B cell (primary cell): Measurements from ENCODE around the gene WBP1L. TPM values are rescaled to one million over a fixed set of nuclear protein-coding genes. Genes with fewer than 3 reads are reported as not detected.
"Not testable (repeated sequence)": the region's sequence is repeated elsewhere in the genome, so short reads cannot be mapped to it uniquely, and the experiment has no call there.

Experiments
- ATAC-seq: fragments of 200-7000 bp; cut with Tn5 transposase; one replicate; pipeline ENCODE4 v1.10.0; 2021; ENCODE audit warnings: low read depth, mild to moderate bottlenecking, moderate number of reproducible peaks, moderate library complexity
- CTCF ChIA-PET: fragments of 350-600 bp; sonication (Branson Sonifier 250); formaldehyde crosslinking; loops from one replicate; lab custom pipeline; 2021; ENCODE audit warnings: antibody characterized with exemption, inconsistent platforms; lab: Charles Lee
- POLR2A ChIA-PET: fragments of 350-600 bp; sonication (Branson Sonifier 250); formaldehyde crosslinking; loops from one replicate; lab custom pipeline; 2021; ENCODE audit warnings: antibody characterized with exemption; lab: Charles Lee
- DNase-seq: peaks from one replicate; pipeline ENCODE4 v3.0.0; 2013
- H2AFZ ChIP-seq: 2 replicates; pipeline ENCODE4 v1.6.1; 2012; ENCODE audit warnings: mild to moderate bottlenecking, low read depth, low read length; ENCODE audit not compliant: insufficient read depth, poor library complexity, severe bottlenecking
- H3K27ac ChIP-seq, 2 donors: 1 replicate in 1 of 2; 2 replicates in 1 of 2; pipeline ENCODE4 v1.5.1; 2012 to 2013; ENCODE audit warnings: low read length in 2 of 2, mild to moderate bottlenecking in 2 of 2, moderate library complexity in 1 of 2
- H3K27me3 ChIP-seq, 4 experiments: fragments of 200-600 bp in 1 of 4; sonication (generic) in 1 of 4; replicated peaks in 1 of 4; 1 replicate in 2 of 4; 2 replicates in 2 of 4; pipeline versions ENCODE4 v1.6.1 to v1.7.0; 2013 to 2016; ENCODE audit warnings: low read length in 3 of 4, mild to moderate bottlenecking in 2 of 4, mixed read lengths in 1 of 4, moderate library complexity in 1 of 4; ENCODE audit not compliant: insufficient read depth in 4 of 4, control insufficient read depth in 3 of 4; ENCODE audit errors: control extremely low read depth in 1 of 4
- H3K36me3 ChIP-seq, 2 experiments: replicated peaks in 1 of 2; 1 replicate in 1 of 2; 2 replicates in 1 of 2; pipeline versions ENCODE4 v1.6.1 to v1.7.1; 2013; ENCODE audit warnings: low read length in 1 of 2; ENCODE audit not compliant: insufficient read depth in 2 of 2, control insufficient read depth in 1 of 2; ENCODE audit errors: control extremely low read depth in 1 of 2, extremely low read depth in 1 of 2
- H3K4me1 ChIP-seq, 2 donors: fragments of 200-600 bp in 1 of 2; sonication (generic) in 1 of 2; 1 replicate in 1 of 2; 2 replicates in 1 of 2; pipeline versions ENCODE4 v1.5.1 to v1.6.1; 2013 to 2017; ENCODE audit warnings: low read length in 2 of 2; ENCODE audit not compliant: control insufficient read depth in 2 of 2, insufficient read depth in 2 of 2
- H3K4me2 ChIP-seq: replicated peaks from 2 replicates; pipeline ENCODE3; 2012; ENCODE audit warnings: mild to moderate bottlenecking, low read depth, low read length; ENCODE audit not compliant: poor library complexity, severe bottlenecking
- H3K4me3 ChIP-seq, 5 experiments: fragments of 200-600 bp in 1 of 5; sonication (generic) in 1 of 5; 1 replicate in 3 of 5; 2 replicates in 2 of 5; pipeline versions ENCODE4 v1.5.1 to v1.7.0; 2011 to 2016; ENCODE audit warnings: low read length in 4 of 5, mild to moderate bottlenecking in 4 of 5, low read depth in 2 of 5, control low read depth in 1 of 5, moderate library complexity in 1 of 5; ENCODE audit not compliant: insufficient read depth in 1 of 5; ENCODE audit errors: control extremely low read depth in 1 of 5, extremely low read depth in 1 of 5
- H3K79me2 ChIP-seq: fragments of 200-600 bp; sonication (generic); one replicate; pipeline ENCODE4 v1.6.0; 2016; ENCODE audit warnings: low read length; ENCODE audit not compliant: control insufficient read depth, insufficient read depth
- H3K9ac ChIP-seq: fragments of 200-600 bp; sonication (generic); 2 replicates; pipeline ENCODE4 v1.6.1; 2017; ENCODE audit warnings: mild to moderate bottlenecking, low read length, moderate library complexity
- H3K9me3 ChIP-seq, 3 donors: one replicate each; pipeline versions ENCODE4 v1.6.1 to v1.7.1; 2013; ENCODE audit warnings: low read length in 2 of 3; ENCODE audit not compliant: control insufficient read depth in 2 of 3, insufficient read depth in 1 of 3; ENCODE audit errors: control extremely low read depth in 1 of 3
- H4K20me1 ChIP-seq: 2 replicates; pipeline ENCODE4 v1.6.0; 2012; ENCODE audit warnings: mild to moderate bottlenecking, low read length; ENCODE audit not compliant: insufficient read depth, control insufficient read depth, poor library complexity, severe bottlenecking
- H3K27ac Mint-ChIP-seq: one replicate; pipeline ENCODE4 v1.8.0; 2021; ENCODE audit warnings: mixed read lengths
- H3K27me3 Mint-ChIP-seq: one replicate; pipeline ENCODE4 v1.8.0; 2021; ENCODE audit warnings: mixed read lengths
- H3K4me1 Mint-ChIP-seq: one replicate; pipeline ENCODE4 v1.8.0; 2021; ENCODE audit warnings: mixed read lengths
- H3K4me3 Mint-ChIP-seq: one replicate; pipeline ENCODE4 v1.8.0; 2021; ENCODE audit warnings: mixed read lengths
- H3K9me3 Mint-ChIP-seq: one replicate; pipeline ENCODE4 v1.8.0; 2022; ENCODE audit warnings: mixed read lengths; ENCODE audit not compliant: insufficient read depth
- EZH2 ChIP-seq: IDR thresholded peaks from 2 replicates; pipeline ENCODE4 v1.6.1; 2012; ENCODE audit warnings: borderline replicate concordance, low read depth, mild to moderate bottlenecking, moderate library complexity, low read length; ENCODE audit not compliant: insufficient read depth, poor library complexity, severe bottlenecking
- WGBS: methylation state at CpG from one replicate; pipeline ENCODE4 v1.1.5; 2013; ENCODE audit warnings: missing lambda C conversion rate; ENCODE audit not compliant: insufficient coverage; 5-methylcytosine and 5-hydroxymethylcytosine counted together
- intact Hi-C: fragments of 100-400 bp; cut with micrococcal nuclease; formaldehyde crosslinking; loops from one replicate; pipeline ENCODE4 v1.10.0; 2022
- polyA plus RNA-seq: library from polyadenylated mRNA; depleted of rRNA; stranded (reverse); fragments of >200 nt; gene quantifications from 2 replicates; pipeline ENCODE4 v1.2.3, GENCODE V29; 2012
- total RNA-seq, 2 donors: library from RNA; stranded (reverse); fragments of 120-200 nt in 1 of 2; gene quantifications; 1 replicate in 1 of 2; 2 replicates in 1 of 2; pipeline versions ENCODE4 v1.2.3 to v1.2.4, GENCODE V29; 2013 to 2022
- TF ChIP-seq, protein P1 (sequence below): fragments of 200-600 bp; IDR thresholded peaks from one replicate; pipeline ENCODE4 v1.8.0; 2022; ENCODE audit warnings: antibody characterized with exemption, mild to moderate bottlenecking

Gene WBP1L
- total and polyA plus RNA-seq, 2 donors (not counting 1 experiment from before 2014, with no cell fraction given): 14.3 to 43.2 TPM

DNA sequence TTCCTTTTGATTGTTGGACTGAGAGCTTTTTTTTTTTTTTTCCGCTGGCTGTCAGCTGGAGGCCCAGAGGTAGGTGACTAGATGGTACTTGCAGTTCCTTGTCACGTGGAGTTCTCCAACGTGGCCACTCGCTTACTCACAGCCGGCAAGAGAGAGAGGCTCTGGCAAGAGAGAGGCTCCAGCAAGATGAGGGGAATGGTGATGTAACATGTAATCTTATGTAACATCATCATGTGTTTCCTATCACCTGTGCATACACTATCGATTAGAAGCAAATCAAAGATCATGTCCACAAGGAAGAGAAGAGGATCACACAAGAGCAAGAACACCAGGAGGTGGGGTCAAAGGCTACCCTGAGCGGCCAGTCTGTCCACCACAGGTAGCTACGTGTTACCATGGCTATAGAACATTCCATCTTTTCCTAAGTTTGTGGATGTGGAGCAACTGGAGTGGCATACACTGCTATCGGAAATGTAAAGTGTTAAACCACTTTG, 106.3 kb downstream of the WBP1L start:
- DNase-seq (no peak), ATAC-seq (no peak)
- H3K27me3 ChIP-seq: no peaks in the 10 kb centered on the region
- H4K20me1 ChIP-seq: no peaks in the 10 kb centered on the region
- peaks cover 0 to 8% of the 10 kb centered on the region in 2 donors for H3K4me1 ChIP-seq
- H3K9me3 ChIP-seq: no peaks in the 10 kb centered on the region
- H3K27ac ChIP-seq: no peak overlapping the region
- no peak overlapping the region for H3K9ac ChIP-seq
- WGBS: 100% methylated on average over 1 of the region's 9 CpGs
- no peak overlapping the region for H3K4me2 ChIP-seq
- H3K79me2 ChIP-seq: peaks cover 2% of the 10 kb centered on the region
- Mint-ChIP-seq H3K27ac (no peak overlapping the region), H3K9me3 (no peaks in the 10 kb centered on the region), H3K27me3 (no peaks in the 10 kb centered on the region), H3K4me3 (no peak overlapping the region), H3K4me1 (peaks cover 5% of the 10 kb centered on the region)
- POLR2A ChIA-PET: interaction anchor here (0.5 kb wide), 1 partner anchor 276 kb away, joined by 3 read pairs; no protein-coding TSS in a partner anchor
- H2AFZ ChIP-seq: no peak overlapping the region
- H3K36me3 ChIP-seq: no peaks in the 10 kb centered on the region
- intact Hi-C loops: no loop called here
- H3K4me3 ChIP-seq: no peak overlapping the region
- CTCF ChIA-PET: interaction anchor here (0.9 to 1.0 kb wide), 2 partner anchors 14 to 483 kb away, joined by 3 read pairs; no protein-coding TSS in a partner anchor
- TF ChIP-seq, protein P1, sequence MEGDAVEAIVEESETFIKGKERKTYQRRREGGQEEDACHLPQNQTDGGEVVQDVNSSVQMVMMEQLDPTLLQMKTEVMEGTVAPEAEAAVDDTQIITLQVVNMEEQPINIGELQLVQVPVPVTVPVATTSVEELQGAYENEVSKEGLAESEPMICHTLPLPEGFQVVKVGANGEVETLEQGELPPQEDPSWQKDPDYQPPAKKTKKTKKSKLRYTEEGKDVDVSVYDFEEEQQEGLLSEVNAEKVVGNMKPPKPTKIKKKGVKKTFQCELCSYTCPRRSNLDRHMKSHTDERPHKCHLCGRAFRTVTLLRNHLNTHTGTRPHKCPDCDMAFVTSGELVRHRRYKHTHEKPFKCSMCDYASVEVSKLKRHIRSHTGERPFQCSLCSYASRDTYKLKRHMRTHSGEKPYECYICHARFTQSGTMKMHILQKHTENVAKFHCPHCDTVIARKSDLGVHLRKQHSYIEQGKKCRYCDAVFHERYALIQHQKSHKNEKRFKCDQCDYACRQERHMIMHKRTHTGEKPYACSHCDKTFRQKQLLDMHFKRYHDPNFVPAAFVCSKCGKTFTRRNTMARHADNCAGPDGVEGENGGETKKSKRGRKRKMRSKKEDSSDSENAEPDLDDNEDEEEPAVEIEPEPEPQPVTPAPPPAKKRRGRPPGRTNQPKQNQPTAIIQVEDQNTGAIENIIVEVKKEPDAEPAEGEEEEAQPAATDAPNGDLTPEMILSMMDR: no peak
- no peak for TF ChIP-seq EZH2

DNA sequence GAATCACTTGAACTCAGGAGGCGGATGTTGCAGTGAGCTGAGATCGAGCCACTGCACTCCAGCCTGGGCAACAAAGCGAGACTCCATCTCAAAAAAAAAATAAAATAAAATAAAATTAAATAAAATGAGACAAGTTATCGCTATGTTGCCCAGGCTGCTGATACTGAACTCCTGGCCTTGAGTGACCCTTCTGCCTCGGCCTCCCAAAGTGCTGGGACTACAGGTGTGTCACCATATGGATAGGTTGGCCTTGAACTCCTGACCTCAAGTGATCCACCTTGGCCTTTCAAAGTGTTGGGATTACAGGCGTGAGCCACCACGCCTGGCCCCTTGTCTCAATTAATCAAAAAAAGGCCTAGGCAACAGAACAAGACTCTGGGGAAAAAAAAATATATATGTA, 109.5 kb downstream of the WBP1L start:
- 100% methylated on average over 2 of the region's 7 CpGs for WGBS
- H3K4me2 ChIP-seq, H3K36me3 ChIP-seq, H3K9ac ChIP-seq, DNase-seq, ATAC-seq, H3K4me1 ChIP-seq, H3K27ac ChIP-seq, H2AFZ ChIP-seq, H3K27me3 ChIP-seq, intact Hi-C loops, H3K9me3 Mint-ChIP-seq, H3K4me3 ChIP-seq, POLR2A ChIA-PET, H3K27ac Mint-ChIP-seq, H4K20me1 ChIP-seq, H3K9me3 ChIP-seq, H3K4me3 Mint-ChIP-seq, H3K27me3 Mint-ChIP-seq, H3K79me2 ChIP-seq: not testable (repeated sequence)
- H3K4me1 Mint-ChIP-seq: peaks cover 12% of the 10 kb centered on the region
- CTCF ChIA-PET: interaction anchor here (0.7 kb wide), 1 partner anchor 704 kb away, joined by 3 read pairs; no protein-coding TSS in a partner anchor

DNA sequence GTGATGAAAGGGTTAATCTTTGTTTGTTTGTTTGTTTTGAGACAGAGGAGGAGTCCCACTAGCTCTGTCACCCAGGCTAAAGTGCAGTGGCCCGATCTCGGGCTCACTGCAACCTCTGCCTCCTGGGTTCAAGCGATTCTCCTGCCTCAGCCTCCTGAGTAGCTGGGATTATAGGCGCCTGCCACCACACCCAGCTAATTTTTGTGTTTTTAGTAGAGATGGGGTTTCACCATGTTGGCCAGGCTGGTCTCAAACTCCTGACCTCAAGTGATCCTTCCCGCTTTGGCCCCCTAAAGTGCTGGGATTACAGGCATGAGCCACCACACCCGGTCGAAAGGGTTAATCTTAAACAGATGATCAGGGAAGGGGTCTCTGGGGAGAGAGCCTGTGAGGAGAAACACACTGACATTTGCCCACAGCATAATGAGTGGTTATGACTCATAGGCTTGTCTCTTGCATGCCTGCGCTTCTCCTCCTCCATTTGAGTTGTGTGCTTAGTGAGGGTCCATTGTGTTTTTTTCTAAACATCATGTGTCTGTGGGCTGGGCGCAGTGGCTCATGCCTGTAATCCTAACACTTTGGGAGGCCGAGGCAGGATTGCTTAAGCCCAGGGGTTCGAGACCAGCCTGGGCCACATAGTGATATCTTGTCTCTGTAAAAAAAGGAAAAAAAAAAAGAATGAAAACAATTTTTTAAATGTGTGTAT, 112.1 kb downstream of the WBP1L start:
- H3K4me1 ChIP-seq, H3K4me3 ChIP-seq, H3K27me3 Mint-ChIP-seq, H3K9ac ChIP-seq, H3K4me3 Mint-ChIP-seq, H4K20me1 ChIP-seq, intact Hi-C loops, H3K36me3 ChIP-seq, ATAC-seq, H2AFZ ChIP-seq, H3K79me2 ChIP-seq, POLR2A ChIA-PET, H3K4me2 ChIP-seq, H3K27ac Mint-ChIP-seq, H3K27me3 ChIP-seq, DNase-seq, H3K9me3 Mint-ChIP-seq, H3K9me3 ChIP-seq, H3K27ac ChIP-seq: not testable (repeated sequence)
- CTCF ChIA-PET: interaction anchor here (0.8 kb wide), 1 partner anchor 21 kb away, joined by 3 read pairs; no protein-coding TSS in a partner anchor
- H3K4me1 Mint-ChIP-seq: peaks cover 12% of the 10 kb centered on the region
- 90% methylated on average over 6 of the region's 11 CpGs for WGBS
